NK-92 (cell line): Measurements from ENCODE around the gene TM4SF5.
"Not testable (repeated sequence)": the region's sequence is repeated elsewhere in the genome, so short reads cannot be mapped to it uniquely, and the experiment has no call there.

Source experiments
- DNase-seq: peaks from one replicate; lab custom pipeline; 2025; ENCODE audit not compliant: unreplicated experiment; lab: John Stamatoyannopoulos, UW

Gene TM4SF5

DNA sequence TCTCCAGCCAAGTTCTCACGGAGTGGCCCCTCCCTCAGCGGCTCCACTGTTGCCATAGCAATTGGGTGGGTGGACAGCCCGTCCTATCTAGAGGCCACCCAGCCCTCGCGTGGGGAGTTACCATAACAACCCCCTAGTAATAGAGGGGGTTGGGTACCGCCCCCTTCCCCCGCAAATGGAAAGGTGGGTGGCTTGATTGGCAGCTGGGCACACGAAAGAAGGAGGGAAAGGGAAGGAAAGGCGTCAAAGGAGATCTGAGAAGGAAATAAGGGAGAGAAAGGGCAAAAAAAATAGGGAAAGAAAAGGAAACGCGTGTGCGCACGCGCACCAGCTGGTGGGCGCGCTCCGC is 61.1 kb downstream of the TM4SF5 start:
- not testable (repeated sequence) for DNase-seq
